GM12872 (cell line): ENCODE results near the gene ZNF835.

Experiments
- TF ChIP-seq, protein P1 (sequence below): IDR thresholded peaks from 3 replicates; pipeline ENCODE4 v1.5.1; 2011; ENCODE audit warnings: low read depth, mild to moderate bottlenecking, low read length, moderate library complexity; ENCODE audit not compliant: insufficient read depth

Gene ZNF835

DNA sequence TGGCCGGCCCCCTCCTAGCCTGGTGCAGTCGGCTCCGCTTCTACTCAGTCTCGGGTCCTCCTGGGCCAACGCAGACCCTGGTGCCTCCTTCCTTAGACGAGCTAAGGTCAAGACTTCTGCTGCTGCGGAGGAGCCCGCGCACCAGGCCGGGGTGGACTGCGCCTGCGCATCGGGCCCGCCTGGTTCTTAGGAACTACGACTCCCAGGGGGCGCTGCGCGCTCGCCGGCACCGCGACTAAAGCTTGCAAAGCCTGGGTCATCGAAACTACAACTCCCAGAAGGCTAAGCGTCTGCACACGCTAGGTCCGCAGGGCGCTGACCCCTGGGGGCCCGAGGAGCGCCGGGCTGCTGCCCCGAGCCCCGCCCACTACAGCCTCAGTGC, at the start of gene ZNF835:
TSS of gene ZNF835 (minus strand) at position 145 of the 382 bp plus-strand sequence. CDS start 6,559 bp downstream, outside the sequence.
- TF ChIP-seq, protein P1, sequence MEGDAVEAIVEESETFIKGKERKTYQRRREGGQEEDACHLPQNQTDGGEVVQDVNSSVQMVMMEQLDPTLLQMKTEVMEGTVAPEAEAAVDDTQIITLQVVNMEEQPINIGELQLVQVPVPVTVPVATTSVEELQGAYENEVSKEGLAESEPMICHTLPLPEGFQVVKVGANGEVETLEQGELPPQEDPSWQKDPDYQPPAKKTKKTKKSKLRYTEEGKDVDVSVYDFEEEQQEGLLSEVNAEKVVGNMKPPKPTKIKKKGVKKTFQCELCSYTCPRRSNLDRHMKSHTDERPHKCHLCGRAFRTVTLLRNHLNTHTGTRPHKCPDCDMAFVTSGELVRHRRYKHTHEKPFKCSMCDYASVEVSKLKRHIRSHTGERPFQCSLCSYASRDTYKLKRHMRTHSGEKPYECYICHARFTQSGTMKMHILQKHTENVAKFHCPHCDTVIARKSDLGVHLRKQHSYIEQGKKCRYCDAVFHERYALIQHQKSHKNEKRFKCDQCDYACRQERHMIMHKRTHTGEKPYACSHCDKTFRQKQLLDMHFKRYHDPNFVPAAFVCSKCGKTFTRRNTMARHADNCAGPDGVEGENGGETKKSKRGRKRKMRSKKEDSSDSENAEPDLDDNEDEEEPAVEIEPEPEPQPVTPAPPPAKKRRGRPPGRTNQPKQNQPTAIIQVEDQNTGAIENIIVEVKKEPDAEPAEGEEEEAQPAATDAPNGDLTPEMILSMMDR: no peak

DNA sequence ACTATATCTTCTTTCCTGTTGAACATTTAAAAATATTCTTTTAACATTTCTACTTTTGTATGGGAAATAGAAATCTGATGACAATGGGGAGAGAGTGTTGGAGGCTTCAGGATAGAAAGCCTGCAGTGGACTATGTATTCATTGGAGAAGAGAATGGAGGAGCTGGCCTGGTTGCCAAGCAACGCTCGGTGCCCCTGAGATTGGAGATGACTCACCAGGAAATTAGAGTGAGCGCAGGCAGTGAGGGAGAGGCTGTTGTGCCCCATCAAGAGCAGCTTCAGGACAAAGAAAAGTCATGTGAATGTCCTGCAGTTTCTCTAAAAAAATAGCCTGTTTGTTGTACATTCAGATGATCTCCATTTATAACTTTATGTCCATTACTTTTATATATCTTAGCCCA, 48.7 kb upstream of the ZNF835 start:
- TF ChIP-seq, protein P1: no peak

DNA sequence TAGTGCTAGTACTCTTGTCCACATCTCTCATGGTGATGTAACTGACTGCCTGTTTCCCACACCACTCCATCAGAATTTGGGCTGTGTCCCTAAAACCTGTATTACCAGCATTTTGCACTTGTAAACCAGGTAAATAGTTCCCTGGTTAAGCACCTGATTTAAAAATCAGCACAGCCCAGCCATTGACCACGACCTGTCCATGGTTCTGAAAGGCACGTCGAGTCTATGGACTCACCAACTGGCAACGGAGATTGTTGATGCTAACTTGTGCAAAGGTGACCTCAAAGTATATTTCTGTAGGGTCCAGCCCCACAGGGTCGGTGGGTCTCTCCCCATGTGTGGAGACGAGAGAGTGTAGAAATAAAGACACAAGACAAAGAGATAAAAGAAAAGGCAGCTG, 46.7 kb upstream of the ZNF835 start:
- TF ChIP-seq, protein P1: no peak

DNA sequence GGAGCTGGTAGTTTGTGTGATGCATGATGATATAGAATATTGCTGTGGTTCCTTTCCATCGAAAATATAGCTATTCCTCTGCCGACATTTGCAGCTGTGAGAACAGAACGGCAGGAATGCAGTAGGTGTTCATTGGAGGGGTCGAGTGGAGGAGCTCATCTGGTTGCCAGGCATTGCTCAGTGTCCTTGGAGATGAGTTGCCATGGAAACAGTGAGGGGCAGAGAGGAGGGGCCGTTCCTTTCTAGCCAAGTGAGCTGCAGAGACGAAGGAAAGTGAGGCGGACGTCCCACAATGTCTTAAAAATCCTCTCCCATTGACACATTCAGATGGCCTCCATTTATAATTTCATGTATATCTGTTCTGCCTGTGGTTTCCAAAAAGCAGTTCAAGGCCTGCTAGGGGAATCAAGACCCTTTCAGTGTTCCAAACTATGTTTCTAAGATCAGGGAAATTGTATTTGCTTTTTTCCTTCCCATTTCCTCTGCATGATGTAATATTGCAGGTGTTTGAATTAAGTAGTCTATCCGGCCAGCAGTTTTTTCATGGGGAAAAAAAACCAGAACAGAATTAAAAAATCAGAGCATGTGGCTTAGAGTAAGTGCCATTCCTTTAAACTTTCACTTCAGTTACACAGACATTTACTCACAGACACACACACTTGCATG, 41.2 kb upstream of the ZNF835 start:
- TF ChIP-seq, protein P1: no peak

DNA sequence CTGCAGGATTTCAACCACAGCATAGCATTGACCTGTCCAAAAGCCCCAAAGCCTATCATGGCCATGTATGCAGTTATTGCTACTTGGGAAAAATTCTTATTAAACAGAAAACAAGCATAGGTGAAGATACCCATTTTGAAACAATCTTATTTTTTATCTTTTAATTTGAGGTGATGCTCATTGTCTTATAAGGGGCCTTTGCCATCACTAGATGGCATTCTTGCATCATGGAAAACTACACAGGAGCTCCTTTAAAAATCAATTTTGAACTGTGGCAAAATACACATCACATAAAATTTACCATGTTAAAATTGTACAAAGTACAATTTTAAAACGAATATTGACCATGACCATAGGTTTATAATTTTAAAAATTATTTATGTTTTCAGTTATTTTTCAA, 38.9 kb upstream of the ZNF835 start:
- TF ChIP-seq, protein P1: no peak

DNA sequence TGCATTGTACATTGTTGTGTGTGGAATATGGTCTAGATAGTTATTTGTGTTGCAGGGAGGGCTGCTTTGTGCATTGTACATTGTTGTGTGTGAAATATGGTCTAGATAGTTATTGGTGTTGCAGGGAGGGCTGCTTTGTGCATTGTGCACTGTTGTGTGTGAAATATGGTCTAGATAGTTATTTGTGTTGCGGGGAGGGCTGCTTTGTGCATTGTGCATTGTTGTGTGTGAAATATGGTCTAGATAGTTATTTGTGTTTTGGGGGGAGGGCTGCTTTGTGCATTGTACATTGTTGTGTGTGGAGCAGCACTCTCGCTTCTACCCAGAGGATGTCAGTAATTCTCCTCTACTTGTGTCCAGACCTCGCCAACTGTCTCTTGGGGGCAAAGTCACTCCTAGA, 36.3 kb upstream of the ZNF835 start:
- TF ChIP-seq, protein P1: no peak

DNA sequence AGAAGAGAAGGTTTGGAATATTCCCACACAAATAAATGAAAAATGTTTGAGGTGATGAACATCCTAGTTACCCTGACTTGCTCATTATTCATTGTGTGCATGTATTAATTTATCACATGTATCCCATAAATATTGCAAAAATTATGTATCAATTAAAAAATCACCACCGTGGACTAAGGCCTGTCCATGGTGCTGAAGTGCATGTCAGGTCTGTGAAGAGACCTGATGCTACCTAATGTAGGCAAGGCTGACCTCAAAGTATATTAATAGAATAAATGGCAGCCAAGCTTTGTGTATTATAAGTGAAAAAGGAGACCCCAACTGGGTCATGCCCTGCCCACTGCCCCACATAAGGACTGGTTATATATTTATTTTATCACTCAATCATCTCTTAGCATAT, 34.4 kb upstream of the ZNF835 start:
- TF ChIP-seq, protein P1: no peak

DNA sequence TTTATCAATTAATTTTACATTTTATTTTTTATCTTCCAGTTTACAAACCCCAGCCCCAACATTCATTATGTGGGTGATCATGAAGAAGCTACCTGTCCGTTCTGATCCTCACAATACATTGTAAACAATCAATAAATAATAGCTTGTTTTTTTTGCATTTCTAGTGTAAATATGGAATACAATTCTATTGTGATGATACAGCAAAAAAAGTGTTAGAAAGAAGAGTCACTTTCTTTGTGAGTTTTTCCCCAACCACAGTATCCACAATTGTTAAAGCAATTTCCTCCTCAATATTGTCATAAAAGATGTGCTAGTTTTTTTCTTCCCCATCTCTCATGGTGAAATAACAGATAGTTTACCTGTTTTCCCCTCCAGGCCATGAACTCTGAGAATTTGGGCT, 30.3 kb upstream of the ZNF835 start:
- TF ChIP-seq, protein P1: no peak
